HTR-8/SVneo (cell line): ENCODE data around the gene SNRPD2.

Experiments used
- DNase-seq: peaks from one replicate; pipeline ENCODE4 v3.0.0; 2011; ENCODE audit warnings: low spot score, mixed read lengths; ENCODE audit not compliant: insufficient read length
- FAIRE-seq: peaks from 2 replicates; lab custom pipeline; 2011; peaks lifted over from hg19 to GRCh38; lab: Jason Lieb, UNC

SNRPD2 gene

GRCh38 chr19:45663800-45664199 lies 28.0 kb downstream of the SNRPD2 start:
- DNase-seq (no peak), FAIRE-seq (no peak)

- DNase-seq (no peak), FAIRE-seq (no peak)
These were observed 31.1 kb downstream of the SNRPD2 start for GRCh38 chr19:45660636-45661035.

GRCh38 chr19:45659096-45659729 lies 32.5 kb downstream of the SNRPD2 start:
- DNase-seq: no peak
- FAIRE-seq: no peak

- FAIRE-seq (no peak), DNase-seq (no peak)
These were observed 34.1 kb downstream of the SNRPD2 start for GRCh38 chr19:45657520-45658167.

GRCh38 chr19:45655073-45655472 lies 36.7 kb downstream of the SNRPD2 start:
- FAIRE-seq: no peak
- no peak for DNase-seq

- no peak for DNase-seq
- no peak for FAIRE-seq
These were observed 38.1 kb downstream of the SNRPD2 start for GRCh38 chr19:45653634-45654033.

- no peak for FAIRE-seq
- no peak for DNase-seq
These were observed 41.0 kb downstream of the SNRPD2 start for GRCh38 chr19:45650722-45651121.

GRCh38 chr19:45646345-45646698 lies 45.4 kb downstream of the SNRPD2 start:
- no peak for DNase-seq
- FAIRE-seq: no peak

GRCh38 chr19:45645631-45646344 lies 46.0 kb downstream of the SNRPD2 start:
- DNase-seq (no peak), FAIRE-seq (no peak)

GRCh38 chr19:45645068-45645630 lies 46.6 kb downstream of the SNRPD2 start:
- FAIRE-seq (no peak), DNase-seq (no peak)

- no peak for FAIRE-seq
- DNase-seq: no peak
These were observed 47.6 kb downstream of the SNRPD2 start for GRCh38 chr19:45643927-45644771.

GRCh38 chr19:45643024-45643926 lies 48.5 kb downstream of the SNRPD2 start:
- FAIRE-seq: peak; percentile 4
- peak; percentile 90 for DNase-seq

GRCh38 chr19:45641274-45642105 lies 50.3 kb downstream of the SNRPD2 start:
- peak; percentile 93 for DNase-seq
- FAIRE-seq: no peak

- FAIRE-seq (no peak), DNase-seq (no peak)
These were observed 50.9 kb downstream of the SNRPD2 start for GRCh38 chr19:45640849-45641273.

- no peak for DNase-seq
- FAIRE-seq: no peak
These were observed 52.6 kb downstream of the SNRPD2 start, which contains the start of gene EML2 for GRCh38 chr19:45638930-45639729. EML2 (minus strand) TSS chr19:45639397; CDS start chr19:45639376, 21 bp downstream.

GRCh38 chr19:45637890-45638667 lies 53.7 kb downstream of the SNRPD2 start:
- FAIRE-seq: no peak
- DNase-seq: no peak
